HEK293T (cell line): ENCODE data around the gene USP17L13.
"Not testable (repeated sequence)": the region's sequence is repeated elsewhere in the genome, so short reads cannot be mapped to it uniquely, and the experiment has no call there.

Source experiments
- ARNT ChIP-seq: fragments of 450-650 bp; IDR thresholded peaks from 2 replicates; pipeline ENCODE4 v1.6.1; 2017; ENCODE audit warnings: mild to moderate bottlenecking
- ELF4 ChIP-seq: fragments of 450-650 bp; IDR thresholded peaks from 2 replicates; pipeline ENCODE4 v1.6.1; 2017; ENCODE audit warnings: antibody characterized with exemption
- FOXK2 ChIP-seq: fragments of 450-650 bp; IDR thresholded peaks from 2 replicates; pipeline ENCODE4 v1.6.1; 2016; ENCODE audit warnings: mild to moderate bottlenecking
- FOXM1 ChIP-seq: fragments of 450-650 bp; IDR thresholded peaks from 2 replicates; pipeline ENCODE4 v1.6.1; 2017; ENCODE audit warnings: mild to moderate bottlenecking, borderline replicate concordance
- HDGF ChIP-seq: fragments of 450-650 bp; IDR thresholded peaks from 2 replicates; pipeline ENCODE4 v1.6.1; 2017; ENCODE audit warnings: antibody characterized with exemption, borderline replicate concordance
- LEF1 ChIP-seq: fragments of 450-650 bp; IDR thresholded peaks from 2 replicates; pipeline ENCODE4 v1.6.1; 2017; ENCODE audit warnings: mild to moderate bottlenecking, borderline replicate concordance
- PKNOX1 ChIP-seq: fragments of 450-650 bp; IDR thresholded peaks from 2 replicates; pipeline ENCODE4 v1.6.1; 2016
- SP1 ChIP-seq: fragments of 450-650 bp; IDR thresholded peaks from 2 replicates; pipeline ENCODE4 v1.6.1; 2017
- SUZ12 ChIP-seq: fragments of 450-650 bp; IDR thresholded peaks from 2 replicates; pipeline ENCODE4 v1.6.1; 2016; ENCODE audit warnings: mild to moderate bottlenecking
- TARDBP ChIP-seq: fragments of 450-650 bp; IDR thresholded peaks from 2 replicates; pipeline ENCODE4 v1.6.1; 2016

GRCh38 chr4:9230249-9230648 lies 5.6 kb downstream of the USP17L13 start:
- not testable (repeated sequence) for TF ChIP-seq FOXM1, SP1, SUZ12, HDGF, LEF1, ARNT, FOXK2, PKNOX1, TARDBP, ELF4
